IMR-90 (cell line): ENCODE results near the gene SLC29A3. TPM values are rescaled to one million over a fixed set of nuclear protein-coding genes. Genes with fewer than 3 reads are reported as not detected.
A peak's percentile ranks its signal among the peaks of the same experiment; 100 is the strongest.

Experiments used
- ATAC-seq: fragments of 200-7000 bp; cut with Tn5 transposase; 2 replicates; pipeline ENCODE4 v1.9.1; 2020; ENCODE audit warnings: low read depth, mild to moderate bottlenecking, moderate library complexity
- BruUV-seq: library from RNA; stranded (reverse); fragments of 400-500 nt; replicated peaks from 2 replicates; lab custom pipeline; 2021; lab: Mats Ljungman, UMichigan
- CTCF ChIA-PET: fragments of 300-600 bp; formaldehyde crosslinking; extraction: SDS; loops from one replicate; lab custom pipeline; 2021; ENCODE audit warnings: antibody characterized with exemption; lab: Yijun Ruan, JAX
- POLR2A ChIA-PET: fragments of 300-600 bp; sonication (Branson Sonifier 250); formaldehyde crosslinking; loops from one replicate; lab custom pipeline; 2022; ENCODE audit warnings: antibody characterized with exemption; ENCODE audit not compliant: unreplicated experiment; lab: Charles Lee
- DNase-seq: peaks from one replicate; pipeline ENCODE4 v3.0.0; 2013
- H2AFZ ChIP-seq: replicated peaks from 2 replicates; pipeline ENCODE3; 2013; ENCODE audit warnings: low read length, mild to moderate bottlenecking; ENCODE audit not compliant: poor library complexity
- H2AK5ac ChIP-seq: 2 replicates; pipeline ENCODE4 v1.6.1; 2013; ENCODE audit warnings: low read depth, low read length, inconsistent platforms
- H2AK9ac ChIP-seq: replicated peaks from 2 replicates; pipeline ENCODE3; 2013; ENCODE audit warnings: mild to moderate bottlenecking, low read depth, low read length, moderate library complexity; ENCODE audit not compliant: poor library complexity
- H2BK120ac ChIP-seq: 2 replicates; pipeline ENCODE4 v1.6.1; 2013; ENCODE audit warnings: low read depth, low read length, inconsistent platforms
- H2BK15ac ChIP-seq: 3 replicates; pipeline ENCODE4 v1.6.1; 2013; ENCODE audit warnings: low read depth, low read length, inconsistent platforms
- H2BK20ac ChIP-seq: 2 replicates; pipeline ENCODE4 v1.6.1; 2013; ENCODE audit warnings: low read depth, mild to moderate bottlenecking, inconsistent platforms, low read length, moderate library complexity
- H2BK5ac ChIP-seq: 2 replicates; pipeline ENCODE4 v1.6.1; 2013; ENCODE audit warnings: mild to moderate bottlenecking, low read depth, low read length, inconsistent platforms; ENCODE audit not compliant: poor library complexity, severe bottlenecking
- H3K14ac ChIP-seq: replicated peaks from 2 replicates; pipeline ENCODE4 v1.6.1; 2013; ENCODE audit warnings: low read depth, low read length, inconsistent platforms
- H3K18ac ChIP-seq: 2 replicates; pipeline ENCODE4 v1.6.1; 2013; ENCODE audit warnings: low read depth, low read length, control low read depth
- H3K23ac ChIP-seq: 2 replicates; pipeline ENCODE4 v1.6.1; 2013; ENCODE audit warnings: low read depth, low read length, inconsistent platforms
- H3K27ac ChIP-seq: 2 replicates; pipeline ENCODE4 v1.5.1; 2013; ENCODE audit warnings: mild to moderate bottlenecking, control low read depth, low read length; ENCODE audit not compliant: insufficient read depth
- H3K27me3 ChIP-seq: 2 replicates; pipeline ENCODE4 v1.6.1; 2013; ENCODE audit warnings: low read length; ENCODE audit not compliant: control insufficient read depth, insufficient read depth
- H3K36me3 ChIP-seq: 2 replicates; pipeline ENCODE4 v1.6.1; 2013; ENCODE audit warnings: low read length, mixed read lengths; ENCODE audit not compliant: control insufficient read depth, insufficient read depth
- H3K4ac ChIP-seq: 2 replicates; pipeline ENCODE4 v1.6.1; 2013; ENCODE audit warnings: low read depth, low read length, inconsistent platforms
- H3K4me1 ChIP-seq: 2 replicates; pipeline ENCODE4 v1.6.1; 2013; ENCODE audit warnings: low read length, mixed read lengths; ENCODE audit not compliant: control insufficient read depth, insufficient read depth
- H3K4me2 ChIP-seq: 2 replicates; pipeline ENCODE4 v1.6.1; 2013; ENCODE audit warnings: low read depth, mild to moderate bottlenecking, control low read depth, low read length, moderate library complexity
- H3K4me3 ChIP-seq: 2 replicates; pipeline ENCODE4 v1.5.1; 2013; ENCODE audit warnings: low read depth, mild to moderate bottlenecking, control low read depth, low read length, moderate library complexity; ENCODE audit not compliant: insufficient read depth
- H3K56ac ChIP-seq: 2 replicates; pipeline ENCODE4 v1.6.1; 2013; ENCODE audit warnings: low read length, inconsistent platforms; ENCODE audit not compliant: insufficient read depth; ENCODE audit errors: extremely low read depth
- H3K79me1 ChIP-seq, 2 experiments: 2 replicates each; pipeline ENCODE4 v1.6.1; 2013; ENCODE audit warnings: low read length in 2 of 2, inconsistent platforms in 1 of 2, low read depth in 1 of 2
- H3K9ac ChIP-seq: 2 replicates; pipeline ENCODE4 v1.6.1; 2013; ENCODE audit warnings: low read depth, low read length, control low read depth
- H3K9me1 ChIP-seq: 2 replicates; pipeline ENCODE4 v1.6.1; 2013; ENCODE audit warnings: low read length, inconsistent platforms; ENCODE audit not compliant: insufficient read depth
- H3K9me3 ChIP-seq: 2 replicates; pipeline ENCODE4 v1.6.1; 2013; ENCODE audit warnings: low read length; ENCODE audit not compliant: control insufficient read depth, insufficient read depth
- H4K20me1 ChIP-seq: 2 replicates; pipeline ENCODE4 v1.6.1; 2013; ENCODE audit warnings: low read length, inconsistent platforms; ENCODE audit not compliant: insufficient read depth
- H4K5ac ChIP-seq: 2 replicates; pipeline ENCODE4 v1.6.1; 2013; ENCODE audit warnings: mild to moderate bottlenecking, low read depth, low read length, control low read depth
- H4K8ac ChIP-seq, 2 experiments: 2 replicates each; pipeline ENCODE4 v1.6.1; 2013; ENCODE audit warnings: low read depth in 2 of 2, low read length in 2 of 2, control low read depth in 1 of 2, inconsistent platforms in 1 of 2
- H4K91ac ChIP-seq: 2 replicates; pipeline ENCODE4 v1.6.1; 2013; ENCODE audit warnings: low read depth, low read length, inconsistent platforms; ENCODE audit not compliant: insufficient read depth
- BHLHE40 ChIP-seq: fragments of 150-350 bp; IDR thresholded peaks from 2 replicates; pipeline ENCODE4 v1.6.1; 2016; ENCODE audit warnings: mild to moderate bottlenecking, low read depth, low read length
- CEBPB ChIP-seq: IDR thresholded peaks from 2 replicates; pipeline ENCODE4 v1.6.1; 2012; ENCODE audit warnings: low read depth, low read length, improper control_type of control experiment
- FOS ChIP-seq: fragments of 150-350 bp; IDR thresholded peaks from 2 replicates; pipeline ENCODE4 v1.6.1; 2016; ENCODE audit warnings: low read depth, low read length
- MAFK ChIP-seq: IDR thresholded peaks from 2 replicates; pipeline ENCODE4 v1.6.1; 2012; ENCODE audit warnings: low read depth, low read length, improper control_type of control experiment
- MXI1 ChIP-seq: IDR thresholded peaks from 2 replicates; pipeline ENCODE4 v1.6.1; 2012; ENCODE audit warnings: low read depth, mild to moderate bottlenecking, low read length, moderate library complexity, borderline replicate concordance
- POLR2A ChIP-seq: IDR thresholded peaks from 2 replicates; pipeline ENCODE4 v1.6.1; 2012; ENCODE audit warnings: mild to moderate bottlenecking, low read depth, low read length
- RCOR1 ChIP-seq: IDR thresholded peaks from 2 replicates; pipeline ENCODE4 v1.6.1; 2012; ENCODE audit warnings: mild to moderate bottlenecking, low read length, improper control_type of control experiment; ENCODE audit not compliant: insufficient replicate concordance
- SMC3 ChIP-seq: fragments of 150-350 bp; IDR thresholded peaks from 2 replicates; pipeline ENCODE4 v1.6.1; 2016; ENCODE audit warnings: low read depth, mild to moderate bottlenecking, antibody characterized with exemption, low read length, moderate library complexity
- WGBS, 2 experiments: methylation state at CpG; one replicate each; pipeline versions ENCODE4 v1.1.5 to v1.1.7; 2013; ENCODE audit warnings: missing lambda C conversion rate in 2 of 2; ENCODE audit not compliant: insufficient read length in 1 of 2; ENCODE audit errors: extremely low coverage in 2 of 2; 5-methylcytosine and 5-hydroxymethylcytosine counted together
- dilution Hi-C: fragments of 300-500 bp; cut with HindIII; formaldehyde crosslinking; loops from one replicate; pipeline ENCODE4 v1.14.3; 2018; ENCODE audit warnings: low sequenced_read_pairs; ENCODE audit not compliant: unreplicated experiment
- in situ Hi-C: fragments of 300-500 bp; cut with MboI; formaldehyde crosslinking; loops from 3 replicates; pipeline ENCODE4 v1.14.3; 2019; ENCODE audit warnings: low sequenced_read_pairs, inconsistent platforms, mixed read lengths
- intact Hi-C: fragments of 100-400 bp; cut with micrococcal nuclease; formaldehyde crosslinking; loops from 2 replicates; pipeline ENCODE4 v1.10.0; 2022
- polyA plus RNA-seq, 3 experiments: library from polyadenylated mRNA; depleted of rRNA; stranded (reverse); fragments of >200 nt; gene quantifications; 2 replicates each; pipeline ENCODE4 v1.2.3, GENCODE V29; 2012; ENCODE audit warnings: low replicate concordance in 1 of 3
- total RNA-seq: library from RNA; depleted of rRNA; stranded (reverse); fragments of >200 nt; gene quantifications from 2 replicates; pipeline ENCODE4 v1.2.3, GENCODE V29; 2012
- TF ChIP-seq, protein P1 (sequence below): fragments of 150-350 bp; IDR thresholded peaks from 2 replicates; pipeline ENCODE4 v1.6.1; 2016; ENCODE audit warnings: low read depth, mild to moderate bottlenecking, low read length, moderate library complexity, borderline replicate concordance

SLC29A3 gene
- total and polyA plus RNA-seq, 2 of the 4 experiments (the other 2 are of a cell fraction), result 0.72 to 3.0 TPM

DNA sequence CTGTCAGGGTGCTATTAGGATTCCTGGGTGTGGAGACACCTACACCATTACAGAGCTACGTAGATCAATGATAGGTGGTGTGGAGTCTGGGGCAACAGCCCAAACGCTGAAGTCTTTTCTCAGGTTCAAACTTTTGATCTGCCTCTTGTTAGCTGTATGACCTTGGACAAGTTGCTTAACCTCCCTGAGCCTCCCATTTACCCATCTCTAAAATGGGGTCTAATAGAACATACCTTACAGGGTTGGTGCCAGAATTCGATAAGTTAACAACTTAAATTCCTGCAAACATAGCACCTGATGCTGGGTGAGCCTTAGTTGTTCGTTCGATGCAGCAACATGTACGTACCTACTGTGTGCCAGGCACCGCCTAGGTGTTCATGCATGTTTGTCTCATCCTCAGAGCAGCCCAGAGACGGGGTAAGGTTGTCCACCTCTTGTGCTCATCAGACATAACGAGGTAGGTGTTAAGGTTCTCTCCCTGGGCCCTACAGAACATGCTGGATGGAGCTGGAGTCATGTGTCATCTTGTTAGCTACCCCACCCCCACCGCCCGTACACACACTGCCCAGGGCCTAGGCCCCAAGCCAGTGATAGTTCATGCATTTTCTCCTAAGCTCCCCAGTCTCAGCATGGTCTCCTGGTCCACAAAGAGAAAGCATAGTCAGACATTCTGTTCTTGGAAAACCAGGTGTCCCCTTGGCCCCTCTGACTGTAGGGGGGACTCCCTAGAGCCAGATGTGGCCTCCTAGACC lies 41.0 kb upstream of the SLC29A3 start (continued):
- TF ChIP-seq MXI1, result no peak

DNA sequence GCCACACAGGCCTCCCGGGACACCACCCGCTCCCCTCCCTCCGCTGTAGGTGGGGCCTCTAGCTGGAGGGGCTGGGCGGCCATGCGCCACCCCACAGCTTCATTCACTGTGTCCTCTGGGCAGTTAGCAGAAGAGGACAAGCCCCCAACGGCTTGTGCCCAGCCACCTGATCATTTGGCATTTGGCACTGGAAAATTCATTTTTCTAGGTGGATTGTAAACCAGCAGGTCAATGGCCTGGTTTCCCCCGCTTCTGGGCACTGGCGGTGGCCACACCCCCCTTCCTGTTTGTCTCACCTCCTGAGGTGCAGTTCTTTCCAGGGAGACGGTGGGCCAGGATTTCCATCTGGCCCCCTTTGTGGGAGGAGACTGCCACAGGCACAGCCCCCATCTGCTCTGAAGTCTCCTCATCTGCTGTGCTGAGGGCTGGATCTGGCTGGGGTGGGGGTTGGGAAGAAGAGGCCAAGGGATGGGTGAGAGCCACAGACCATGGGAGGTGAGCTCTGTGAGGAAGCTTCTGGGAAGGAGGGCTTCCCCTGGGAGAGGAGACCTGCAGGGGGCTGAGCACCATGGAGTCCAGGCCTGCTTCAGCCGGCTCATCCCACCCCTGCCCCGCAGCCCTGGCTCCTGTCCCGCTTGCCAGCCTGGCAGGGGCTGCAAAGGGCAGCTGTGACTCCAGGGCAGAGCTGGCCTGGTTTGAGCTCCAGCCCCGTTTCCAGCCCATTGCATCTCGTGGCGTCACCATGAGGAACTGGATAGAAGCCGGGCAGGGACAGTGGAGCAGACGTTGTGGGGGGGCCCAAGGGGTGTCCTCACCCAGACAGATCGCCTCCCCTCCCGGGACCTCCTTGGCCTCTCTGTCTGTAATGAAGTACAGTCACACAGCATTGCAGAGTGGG lies 40.1 kb upstream of the SLC29A3 start:
- intact Hi-C loops, result no loop called here
- H3K79me1 ChIP-seq, result no peaks in the 10 kb centered on the region

More for the DNA sequence above, 40.1 kb upstream of the SLC29A3 start:
- Histone ChIP-seq H3K27me3 (no peaks in the 10 kb centered on the region), H4K20me1 (no peaks in the 10 kb centered on the region), H3K23ac (no peak overlapping the region), H3K56ac (no peak overlapping the region), H2BK15ac (no peak overlapping the region), H3K9me1 (no peaks in the 10 kb centered on the region), H3K4me1 (peaks cover 9% of the 10 kb centered on the region; the same call in 1 of the 2 replicates), H3K4me3 (no peak overlapping the region), H2AK9ac (peak overlapping the region; percentile 76), H3K18ac (no peak overlapping the region), H3K36me3 (no peaks in the 10 kb centered on the region; the same call in 1 of the 2 replicates), H3K27ac (no peak overlapping the region), H3K14ac (no peak overlapping the region), H3K9ac (no peak overlapping the region), H2BK5ac (no peak overlapping the region), H4K5ac (no peak overlapping the region), H2BK20ac (no peak overlapping the region), H2AFZ (peak overlapping the region; percentile 61), H4K8ac (no peak overlapping the region), H3K4ac (no peak overlapping the region), H2AK5ac (no peak overlapping the region), H3K4me2 (no peak overlapping the region), H3K9me3 (no peaks in the 10 kb centered on the region), H2BK120ac (no peak overlapping the region), H4K91ac (no peak overlapping the region)
- no TSS peak for BruUV-seq
- WGBS, 2 experiments, result 61% methylated on average over 6 of the region's 19 CpGs; no CpG with 5 or more reads in 1 of the 2 experiments
- dilution Hi-C loops (no loop called here), in situ Hi-C loops (no loop called here)
- no peak for DNase-seq
- ATAC-seq, result no peak; the same call in 1 of the 2 replicates
- ChIA-PET POLR2A (no interaction called here), CTCF (interaction anchor here (0.8 kb wide), 1 partner anchor 9 kb away, joined by 3 read pairs; no protein-coding TSS in a partner anchor)
- TF ChIP-seq FOS (no peak), RCOR1 (no peak), SMC3 (no peak), MAFK (no peak), POLR2A (no peak), BHLHE40 (no peak), CEBPB (no peak)
- TF ChIP-seq, protein P1, sequence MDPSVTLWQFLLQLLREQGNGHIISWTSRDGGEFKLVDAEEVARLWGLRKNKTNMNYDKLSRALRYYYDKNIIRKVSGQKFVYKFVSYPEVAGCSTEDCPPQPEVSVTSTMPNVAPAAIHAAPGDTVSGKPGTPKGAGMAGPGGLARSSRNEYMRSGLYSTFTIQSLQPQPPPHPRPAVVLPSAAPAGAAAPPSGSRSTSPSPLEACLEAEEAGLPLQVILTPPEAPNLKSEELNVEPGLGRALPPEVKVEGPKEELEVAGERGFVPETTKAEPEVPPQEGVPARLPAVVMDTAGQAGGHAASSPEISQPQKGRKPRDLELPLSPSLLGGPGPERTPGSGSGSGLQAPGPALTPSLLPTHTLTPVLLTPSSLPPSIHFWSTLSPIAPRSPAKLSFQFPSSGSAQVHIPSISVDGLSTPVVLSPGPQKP, result no peak
